Pulmonary artery endothelial cell (primary cell): ENCODE measurements around the gene MUC6. TPM values are rescaled to one million over a fixed set of nuclear protein-coding genes. Genes with fewer than 3 reads are reported as not detected.

Source experiments
- DNase-seq: peaks from one replicate; pipeline ENCODE4 v3.0.0-alpha.2; 2011; ENCODE audit warnings: low read depth, low spot score
- total RNA-seq: library from RNA; depleted of rRNA; stranded (reverse); fragments of >200 nt; gene quantifications from 2 replicates; pipeline ENCODE4 v1.2.3, GENCODE V29; 2014

Gene MUC6
- total RNA-seq, 1 donor from 2014 or later: not detected

DNA sequence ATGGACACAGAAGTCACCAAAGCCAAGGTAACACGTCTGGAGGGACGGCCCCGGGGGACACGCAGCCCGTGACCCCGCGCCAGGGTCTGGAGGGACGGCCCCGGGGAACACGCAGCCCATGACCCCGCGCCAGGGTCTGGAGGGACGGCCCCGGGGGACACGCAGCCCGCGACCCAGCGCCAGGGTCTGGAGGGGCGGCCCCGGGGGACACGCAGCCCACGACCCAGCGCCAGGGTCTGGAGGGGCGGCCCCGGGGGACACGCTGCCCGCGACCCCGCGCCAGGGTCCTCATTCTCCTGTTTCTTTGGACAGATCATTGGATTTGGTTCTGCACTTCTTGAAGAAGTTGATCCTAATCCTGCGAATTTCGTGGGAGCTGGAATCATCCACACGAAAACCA lies 27.1 kb downstream of the MUC6 start:
- DNase-seq: no peak

DNA sequence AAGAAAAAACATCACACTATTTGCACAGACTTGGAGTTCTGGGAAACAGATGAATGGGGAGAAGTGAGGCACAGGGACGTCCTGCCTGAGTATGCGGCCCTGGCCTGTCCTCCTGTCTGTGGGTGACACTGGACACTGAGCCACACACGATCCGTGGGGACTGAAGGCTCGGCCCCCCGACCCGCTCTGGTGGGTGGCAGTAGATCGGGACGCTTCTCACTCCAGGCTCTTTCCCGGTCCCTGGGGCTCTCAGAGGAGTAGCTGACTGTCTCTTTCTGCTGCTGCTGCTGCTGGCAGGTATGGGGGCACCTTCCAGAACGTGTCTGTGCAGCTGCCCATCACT lies 27.7 kb downstream of the MUC6 start:
- no peak for DNase-seq

DNA sequence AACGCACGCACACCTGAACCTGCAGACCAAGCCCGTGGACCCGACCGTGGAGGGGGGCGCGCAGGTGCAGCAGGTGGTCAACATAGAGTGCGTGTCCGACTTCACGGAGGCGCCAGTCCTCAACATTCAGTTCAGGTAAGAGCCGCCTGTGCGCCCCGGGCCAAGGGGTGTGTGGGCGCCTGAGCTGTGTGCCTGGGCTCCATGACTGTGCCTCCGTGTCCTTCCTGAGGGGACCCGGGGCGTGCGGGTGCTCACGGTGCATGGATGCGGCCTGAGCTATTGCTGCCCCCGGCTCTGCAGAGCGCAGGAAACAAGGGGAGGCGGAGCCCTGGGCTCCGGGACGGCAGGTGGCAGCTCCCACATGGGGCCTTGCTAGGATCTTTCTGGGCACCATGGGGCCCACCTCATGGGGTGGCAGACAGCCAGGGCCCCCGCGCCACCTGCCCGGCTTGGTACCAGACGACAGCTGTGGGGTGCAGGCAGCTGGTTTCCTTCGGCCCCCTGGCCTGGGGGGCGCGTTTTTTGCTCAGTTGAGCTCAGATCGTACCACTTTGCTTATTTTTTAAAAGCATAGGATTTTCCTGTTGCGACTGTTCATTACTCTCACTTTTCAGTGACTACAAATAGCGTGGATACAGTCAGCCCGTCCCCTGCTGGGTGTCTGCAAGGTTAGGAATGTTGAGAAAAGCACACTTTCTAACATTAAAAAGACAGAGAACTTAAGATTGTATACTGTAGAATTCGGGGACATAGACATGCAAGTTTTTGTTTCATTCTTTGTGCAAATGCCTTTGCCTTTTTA lies 28.3 kb downstream of the MUC6 start:
- no peak for DNase-seq

DNA sequence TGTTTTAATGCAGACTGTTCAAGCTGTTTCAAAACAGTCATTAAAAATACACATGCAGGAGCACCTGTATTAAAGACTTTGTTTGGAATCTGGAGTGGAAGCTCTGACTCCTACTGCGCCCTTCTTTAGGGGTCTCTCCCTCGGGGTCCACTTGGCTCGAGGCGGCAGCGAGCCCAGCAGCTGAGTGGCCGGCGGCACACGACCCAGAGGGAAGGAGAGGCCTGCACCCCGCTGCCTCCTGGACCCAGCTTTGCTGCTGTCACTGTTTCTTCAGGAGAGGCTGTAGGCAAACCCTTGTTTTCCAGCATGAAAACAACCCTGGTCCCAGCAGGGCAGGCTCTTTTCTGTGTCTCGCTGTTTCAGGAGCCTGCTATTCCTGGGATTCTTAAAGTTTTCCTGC lies 29.2 kb downstream of the MUC6 start:
- no peak for DNase-seq

DNA sequence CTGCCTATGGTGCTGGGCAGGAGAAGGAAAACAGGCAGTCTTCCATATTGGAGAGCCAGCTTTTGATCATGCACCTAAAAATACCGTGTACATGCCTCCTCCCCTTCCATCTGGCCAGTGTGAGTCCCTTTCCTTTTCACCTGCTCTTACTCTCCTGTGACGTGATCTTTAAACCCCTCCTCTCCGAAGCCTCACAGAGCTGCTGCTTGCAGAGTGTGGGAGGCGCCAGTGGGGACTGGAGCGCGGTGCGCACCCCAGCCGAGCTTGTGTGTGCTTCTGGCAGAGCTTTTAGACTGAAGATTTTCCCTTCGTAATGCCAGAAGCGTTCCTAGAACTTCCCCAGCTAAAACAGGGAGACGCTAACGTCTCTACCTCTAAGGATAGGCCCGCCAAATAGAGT lies 29.8 kb downstream of the MUC6 start:
- no peak for DNase-seq

DNA sequence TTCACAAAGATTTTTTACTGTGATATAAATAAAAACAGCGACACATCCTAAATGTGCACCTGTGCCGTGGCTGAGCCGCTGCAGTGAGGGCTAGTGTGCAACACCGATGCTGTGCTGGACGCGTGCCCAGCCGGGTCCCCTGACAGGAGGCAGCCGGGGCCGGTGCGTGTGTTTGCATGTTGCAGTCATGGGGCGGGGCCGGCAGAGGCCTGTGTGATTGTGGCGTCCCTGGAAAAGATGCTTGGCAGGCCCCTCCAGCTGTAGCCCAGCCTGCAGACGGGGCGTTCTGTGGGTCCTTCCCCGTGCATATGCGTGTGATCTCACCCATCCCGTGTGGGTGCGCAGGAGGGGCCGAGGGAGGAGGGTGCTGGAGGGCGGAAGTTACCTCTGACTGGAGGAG lies 30.6 kb downstream of the MUC6 start:
- no peak for DNase-seq

DNA sequence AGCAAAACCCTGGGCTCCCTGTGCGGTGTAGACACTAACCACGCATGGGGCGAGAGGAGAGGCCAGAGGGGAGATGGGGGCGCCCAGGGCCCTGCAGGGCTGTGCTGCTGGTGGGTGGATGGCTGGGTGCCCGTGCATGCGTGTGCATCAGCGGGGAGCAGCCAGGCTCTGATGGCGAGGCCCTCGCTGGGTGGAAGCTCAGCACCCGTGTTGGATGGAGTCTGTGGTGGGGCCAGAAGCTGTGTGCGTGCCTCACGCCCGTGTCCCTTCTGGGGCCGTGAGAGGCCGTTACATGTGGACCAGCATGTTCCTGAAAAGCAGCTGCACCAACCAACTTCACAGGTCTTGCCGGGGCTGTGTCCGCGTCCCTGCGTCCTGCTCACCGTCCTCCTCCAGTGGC lies 33.4 kb downstream of the MUC6 start:
- no peak for DNase-seq

DNA sequence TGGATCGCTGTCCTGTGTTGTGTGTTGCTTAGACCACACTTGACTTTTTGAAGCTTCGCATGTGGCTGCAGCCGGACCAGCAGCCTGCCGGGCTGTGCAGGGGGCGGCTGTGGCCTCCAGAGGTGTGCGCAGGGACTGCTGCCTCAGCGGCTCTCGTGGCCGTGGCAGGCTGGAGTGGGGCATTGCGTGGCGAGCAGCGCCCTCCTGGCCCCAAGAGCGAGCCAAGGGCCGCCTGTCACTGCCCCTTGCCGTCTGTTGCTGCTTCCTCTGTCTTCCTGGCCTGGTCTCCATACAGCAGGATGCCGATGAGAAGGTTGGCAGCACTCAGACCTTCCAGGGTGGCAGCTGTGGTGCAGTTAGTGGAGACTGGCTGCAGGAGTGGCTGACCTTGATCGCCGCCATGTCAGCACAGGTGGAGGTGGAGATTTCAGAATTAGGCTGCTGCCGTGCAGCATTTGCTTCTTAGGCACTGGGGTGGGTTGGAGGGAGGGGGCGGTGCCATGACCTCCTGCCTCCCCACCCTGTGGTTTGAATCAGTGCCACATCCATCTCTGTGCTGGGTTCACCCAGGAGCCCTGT lies 34.0 kb downstream of the MUC6 start:
- DNase-seq: no peak

DNA sequence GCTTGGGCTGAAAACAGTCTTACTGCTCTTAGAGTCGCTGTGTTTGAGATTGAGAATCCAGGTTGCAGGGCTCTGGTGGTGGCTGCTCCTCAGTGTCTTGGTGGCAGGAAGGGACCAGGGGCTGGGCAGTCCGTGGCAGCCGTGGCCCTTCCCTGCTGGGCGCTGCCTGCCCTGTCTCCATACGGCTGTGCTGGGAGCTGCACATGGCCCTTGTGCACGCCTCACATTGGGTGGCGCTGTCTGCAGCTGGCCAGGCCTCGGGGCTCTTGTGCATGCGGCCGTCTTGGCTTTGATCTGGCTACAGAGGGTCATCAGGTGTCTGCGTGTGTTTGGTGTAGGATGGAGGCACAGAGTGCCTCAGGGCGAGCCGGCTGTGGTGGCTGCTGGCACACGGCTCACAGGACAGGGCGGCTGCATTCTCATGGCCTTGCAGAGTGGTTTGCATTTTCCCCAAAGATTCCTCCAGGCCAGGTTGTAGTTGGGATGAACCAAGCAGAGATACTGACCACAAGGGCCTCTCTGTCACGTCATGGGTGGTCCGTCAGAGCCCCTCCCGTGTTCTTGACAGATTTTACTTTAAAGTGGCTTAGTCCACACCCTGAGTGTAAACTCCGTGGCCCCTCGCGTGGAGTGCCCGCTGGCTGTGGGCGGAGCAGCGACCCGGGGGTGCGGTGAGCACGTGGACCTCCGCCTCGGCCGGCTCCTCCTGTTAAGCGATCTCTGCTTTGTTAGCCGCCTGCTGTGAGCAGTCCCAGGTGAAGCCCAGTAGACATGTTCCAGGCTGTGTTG lies 34.7 kb downstream of the MUC6 start:
- DNase-seq: no peak

DNA sequence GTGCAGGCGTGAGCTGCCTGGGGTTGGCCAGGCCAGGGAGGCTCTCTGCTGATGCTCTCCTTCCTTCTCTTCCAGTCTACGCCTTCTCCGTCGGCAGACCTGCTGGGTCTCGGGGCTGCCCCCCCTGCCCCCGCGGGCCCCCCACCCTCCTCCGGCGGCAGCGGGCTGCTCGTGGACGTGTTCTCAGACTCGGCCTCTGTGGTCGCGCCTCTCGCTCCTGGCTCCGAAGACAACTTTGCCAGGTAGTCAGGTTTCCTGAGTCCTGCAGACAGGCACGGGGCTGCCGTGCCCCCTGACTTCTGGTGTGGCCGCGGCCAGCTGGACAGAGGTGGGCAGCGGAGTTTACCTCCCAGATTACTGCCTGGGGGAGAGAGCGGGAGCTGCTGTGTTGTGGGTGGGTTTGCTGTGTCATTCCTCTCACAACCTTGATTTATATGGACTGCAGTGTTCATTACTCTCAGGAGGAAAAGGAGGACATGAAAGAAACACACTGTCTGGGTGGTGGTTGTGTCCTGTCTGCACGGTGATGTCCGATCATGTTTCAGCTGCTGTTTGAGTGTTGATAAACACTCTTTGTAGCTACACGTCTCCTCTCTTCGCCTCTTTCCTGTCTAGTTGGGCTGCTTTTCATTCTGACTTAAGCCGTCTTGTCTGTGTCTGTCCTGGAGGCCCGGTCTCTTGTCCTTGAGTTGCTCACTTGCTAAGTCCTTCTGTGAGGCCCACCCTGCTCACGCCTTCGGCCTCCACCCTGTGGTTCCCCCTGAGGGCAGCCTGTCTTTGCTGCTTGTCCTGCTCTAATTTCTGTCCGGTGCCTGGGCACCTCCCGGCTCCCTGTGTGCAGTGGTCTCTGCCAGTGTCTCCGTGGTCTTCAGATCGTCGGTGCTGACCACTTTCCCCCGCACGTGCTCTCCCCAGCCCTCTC lies 35.9 kb downstream of the MUC6 start:
- DNase-seq: no peak

DNA sequence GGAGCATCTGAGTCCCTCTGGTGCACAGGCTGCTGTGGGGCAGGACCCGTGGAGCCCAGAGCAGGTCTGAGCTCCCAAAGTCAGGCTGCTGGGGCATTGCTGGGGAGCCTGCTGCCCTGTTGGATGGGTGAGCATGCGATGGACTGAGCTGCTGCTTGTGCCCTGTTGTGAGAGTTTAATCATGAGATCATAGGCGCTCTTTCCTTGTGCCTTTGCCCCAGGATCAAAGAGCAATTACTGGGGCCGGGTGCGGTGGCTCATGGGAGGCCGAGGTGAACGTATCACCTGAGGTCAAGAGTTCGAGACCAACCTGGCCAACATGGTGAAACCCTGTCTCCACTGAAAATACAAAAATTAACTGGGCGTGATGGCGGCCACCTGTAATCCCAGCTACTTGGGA lies 37.5 kb downstream of the MUC6 start:
- no peak for DNase-seq

DNA sequence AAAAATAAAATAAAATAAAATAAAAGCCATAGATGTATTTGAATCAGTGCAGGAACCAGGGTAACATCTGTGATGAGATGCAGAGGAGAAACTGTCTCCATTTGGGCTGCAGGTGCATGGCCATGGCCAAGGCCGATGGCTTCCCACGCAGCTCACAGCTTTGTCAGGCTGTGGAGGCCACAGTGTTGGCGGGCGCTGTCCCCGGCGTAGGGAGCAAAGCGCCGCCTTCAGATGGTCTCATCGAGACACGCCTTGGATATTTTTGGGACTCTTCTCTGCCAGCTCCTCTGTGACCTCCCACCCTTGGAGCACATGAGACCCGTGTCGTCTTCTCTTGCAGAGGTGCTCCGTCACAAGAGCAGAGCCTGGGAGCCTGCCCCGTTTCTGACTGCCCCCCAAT lies 38.6 kb downstream of the MUC6 start:
- DNase-seq: no peak

DNA sequence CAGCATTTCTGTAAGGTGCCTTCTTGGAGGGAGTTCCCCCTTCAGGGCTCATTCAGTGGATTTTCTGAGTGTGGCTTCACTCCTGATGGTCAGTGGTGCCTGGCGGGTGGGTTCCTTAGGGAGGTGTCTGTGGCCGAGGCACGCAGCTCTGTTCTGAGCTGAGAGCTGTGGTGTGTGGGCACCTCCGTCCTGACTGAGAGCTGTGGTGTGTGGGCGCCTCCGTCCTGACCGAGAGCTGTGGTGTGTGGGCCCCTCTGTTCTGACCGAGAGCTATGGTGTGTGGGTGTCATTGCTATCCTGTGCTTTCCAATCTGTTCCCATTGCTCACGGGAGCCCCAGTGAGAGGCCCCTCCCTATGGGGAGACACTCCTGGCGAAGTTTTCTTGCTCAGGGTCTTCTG lies 39.8 kb downstream of the MUC6 start:
- no peak for DNase-seq

DNA sequence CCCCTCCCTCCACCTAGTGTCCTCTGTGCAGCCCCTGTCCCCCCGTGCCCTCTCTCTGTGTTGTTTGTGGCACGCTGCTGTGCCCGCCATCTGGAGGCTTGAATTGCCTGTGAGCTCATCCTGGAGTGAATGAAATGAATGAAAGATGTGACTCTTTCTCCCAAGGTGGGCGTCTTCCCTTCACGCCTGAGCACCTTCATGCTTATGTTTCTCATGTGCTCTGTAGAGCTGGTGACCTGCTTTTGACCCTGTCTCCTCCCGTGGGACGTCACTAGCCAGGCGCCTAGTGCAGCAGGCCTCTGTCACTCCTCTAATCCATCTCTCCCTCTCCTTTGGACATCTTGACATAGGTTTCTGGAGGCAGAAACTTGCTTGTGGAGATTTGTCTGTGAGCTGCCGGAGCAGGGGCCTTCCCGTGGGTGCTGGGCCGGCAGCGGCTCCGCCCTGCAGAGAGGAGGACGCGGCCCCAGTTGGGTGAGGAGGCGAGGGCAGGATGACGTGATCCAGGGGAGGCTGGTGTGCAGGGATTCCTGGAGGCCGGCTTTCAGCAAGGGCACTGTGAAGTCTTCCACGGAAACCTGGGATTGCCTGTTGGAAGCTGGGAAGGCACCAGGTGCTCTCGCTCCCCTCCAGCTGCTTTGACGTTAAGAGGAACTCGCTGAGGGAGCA lies 40.6 kb downstream of the MUC6 start:
- no peak for DNase-seq

DNA sequence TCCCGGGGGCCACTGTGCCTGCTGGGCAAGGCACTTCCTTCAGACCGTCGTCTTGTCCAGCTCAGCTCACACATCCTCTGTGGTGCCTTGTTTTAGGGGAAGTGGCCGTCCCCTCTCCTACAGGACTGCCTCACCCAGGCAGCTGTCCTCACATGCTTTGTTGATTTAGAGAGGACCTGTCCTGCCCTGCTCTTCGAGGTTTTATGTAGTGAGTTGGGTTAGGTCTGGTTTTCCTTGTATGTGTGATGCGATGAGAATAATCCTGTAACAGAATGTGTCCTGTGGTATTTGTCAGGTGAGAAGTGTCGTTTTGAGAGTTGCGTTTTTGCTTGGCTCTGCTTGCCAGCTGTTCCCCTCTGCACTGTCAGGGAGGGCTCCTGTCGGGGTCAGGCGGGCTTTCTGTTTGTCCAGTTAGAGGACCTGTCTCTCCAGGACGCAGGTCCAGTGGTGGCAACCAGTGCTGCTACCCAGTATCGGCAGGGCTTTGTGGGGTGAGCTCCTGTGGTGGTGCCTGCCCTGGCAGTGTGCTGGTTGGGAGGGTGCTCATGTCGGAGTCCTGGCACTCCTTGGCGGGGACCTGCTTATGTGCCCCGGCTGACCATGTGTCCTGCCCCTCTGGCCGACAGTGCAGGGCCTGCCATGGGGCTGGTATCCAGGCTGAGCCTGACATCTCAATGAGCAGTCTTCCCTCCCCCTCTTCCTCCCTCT lies 41.3 kb downstream of the MUC6 start:
- DNase-seq: no peak

DNA sequence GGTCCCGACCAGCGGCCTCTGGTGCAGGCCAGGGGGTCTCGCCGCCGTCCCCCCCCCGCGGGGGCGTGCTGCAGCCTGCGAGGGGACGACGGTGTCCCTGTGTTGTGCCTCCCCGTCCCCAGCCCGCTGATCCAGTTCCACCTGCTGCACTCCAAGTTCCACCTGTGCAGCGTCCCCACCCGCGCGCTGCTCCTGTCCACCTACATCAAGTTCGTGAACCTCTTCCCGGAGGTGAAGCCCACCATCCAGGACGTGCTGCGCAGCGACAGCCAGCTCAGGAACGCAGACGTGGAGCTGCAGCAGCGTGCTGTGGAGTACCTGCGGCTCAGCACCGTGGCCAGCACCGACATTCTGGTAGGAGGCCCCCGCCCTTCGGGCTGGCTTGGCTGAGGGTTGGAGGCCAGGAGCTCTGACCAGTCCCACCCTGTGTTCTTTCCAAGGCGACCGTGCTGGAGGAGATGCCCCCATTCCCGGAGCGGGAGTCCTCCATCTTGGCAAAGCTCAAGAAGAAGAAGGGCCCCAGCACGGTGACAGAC lies 42.8 kb downstream of the MUC6 start:
- no peak for DNase-seq

DNA sequence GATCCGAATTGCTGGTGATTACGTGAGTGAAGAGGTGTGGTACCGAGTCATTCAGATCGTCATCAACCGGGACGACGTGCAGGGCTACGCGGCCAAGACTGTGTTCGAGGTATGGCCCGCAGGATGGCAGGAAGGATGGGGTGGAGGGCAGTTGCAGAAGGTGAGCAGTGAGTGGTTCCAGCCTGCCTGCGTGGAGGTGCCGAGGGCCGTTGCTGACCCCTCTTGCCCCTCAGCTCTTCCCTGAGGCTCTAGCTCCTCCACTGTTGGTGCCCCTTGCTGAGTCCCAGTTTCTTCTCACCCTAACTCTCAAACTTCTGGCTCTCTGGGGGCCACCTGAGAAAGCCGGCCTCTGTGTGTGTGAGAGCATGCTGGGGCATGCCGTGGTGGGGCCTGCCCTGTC lies 43.9 kb downstream of the MUC6 start:
- no peak for DNase-seq

DNA sequence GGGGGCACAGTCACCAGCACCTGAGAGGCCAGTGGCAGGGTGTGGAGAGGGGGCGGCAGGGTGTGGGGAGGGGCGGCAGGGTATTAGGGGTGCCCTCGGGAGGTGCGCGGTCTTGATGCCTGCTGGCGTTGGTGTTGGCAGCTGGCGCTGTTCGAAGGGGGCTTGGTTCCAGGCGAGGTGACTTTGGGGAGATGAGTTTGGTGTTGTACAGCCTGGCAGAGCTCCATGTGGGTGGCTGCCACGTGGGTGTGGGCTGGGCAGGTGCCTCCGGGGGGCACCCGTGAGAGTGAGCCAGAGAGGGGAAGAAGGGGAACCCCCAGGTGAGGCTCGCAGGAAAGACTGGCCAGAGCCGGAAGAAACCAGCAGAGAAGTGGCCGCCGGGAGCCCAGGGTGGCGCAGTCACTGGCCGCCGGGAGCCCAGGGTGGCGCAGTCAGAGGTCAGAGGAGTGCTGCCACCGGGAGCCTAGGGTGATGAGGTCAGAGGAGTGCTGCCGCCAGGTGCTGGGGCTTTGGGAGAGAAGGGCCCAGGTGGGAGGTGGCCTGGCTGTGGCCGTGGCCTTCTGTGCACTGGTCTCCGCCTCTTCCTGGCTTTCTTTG lies 44.7 kb downstream of the MUC6 start:
- no peak for DNase-seq

DNA sequence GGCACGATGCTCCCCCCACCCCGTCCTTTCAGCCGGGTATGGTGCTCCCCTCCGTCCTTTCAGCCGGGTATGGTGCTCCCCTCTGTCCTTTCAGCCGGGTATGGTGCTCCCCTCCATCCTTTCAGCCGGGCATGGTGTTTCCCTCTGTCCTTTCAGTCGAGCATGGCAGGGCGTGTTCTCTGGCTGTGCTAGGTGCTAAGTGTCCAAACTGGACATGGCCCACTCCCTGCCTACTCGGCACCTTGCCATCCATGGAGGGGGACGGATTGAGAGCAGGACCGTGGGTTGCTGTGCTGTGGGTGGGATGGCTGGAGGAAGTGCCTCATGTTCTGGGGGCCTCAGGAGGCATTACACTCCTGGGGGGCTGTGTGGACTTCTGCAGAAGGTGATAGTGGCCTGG lies 45.5 kb downstream of the MUC6 start:
- DNase-seq: no peak

DNA sequence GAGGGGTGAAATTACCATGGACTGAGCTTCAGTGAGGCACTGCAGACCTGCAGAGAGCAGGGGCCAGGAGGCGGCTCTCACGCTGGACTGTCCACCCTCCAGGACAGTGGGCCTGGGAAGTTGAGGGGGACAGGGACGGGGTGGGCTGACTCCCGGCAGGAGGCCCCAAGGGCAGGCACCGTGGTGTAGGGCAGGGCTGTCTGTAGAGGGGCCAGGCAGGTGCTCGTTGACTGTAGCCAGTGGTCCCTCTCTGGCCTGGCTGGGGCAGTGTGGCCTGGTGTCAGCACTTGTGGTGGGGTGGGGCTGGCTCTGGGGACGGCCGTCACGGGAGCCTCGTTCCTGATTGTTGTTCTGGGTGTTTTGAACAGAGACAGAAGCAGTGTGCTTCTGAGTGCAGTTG lies 46.4 kb downstream of the MUC6 start:
- no peak for DNase-seq
